DND-41 (cell line): ENCODE data around the gene PKNOX1.

ENCODE experiments used
- EZH2 ChIP-seq: IDR thresholded peaks from 3 replicates; pipeline ENCODE4 v1.6.1; 2012; ENCODE audit warnings: borderline replicate concordance, low read depth, mild to moderate bottlenecking, moderate library complexity, low read length, inconsistent platforms; ENCODE audit not compliant: severe bottlenecking
- TF ChIP-seq, protein P1 (sequence below): IDR thresholded peaks from 2 replicates; pipeline ENCODE4 v1.5.1; 2012; ENCODE audit warnings: borderline replicate concordance, low read length, moderate library complexity, mild to moderate bottlenecking; ENCODE audit not compliant: poor library complexity, severe bottlenecking; ENCODE audit errors: extremely low read depth

DNA sequence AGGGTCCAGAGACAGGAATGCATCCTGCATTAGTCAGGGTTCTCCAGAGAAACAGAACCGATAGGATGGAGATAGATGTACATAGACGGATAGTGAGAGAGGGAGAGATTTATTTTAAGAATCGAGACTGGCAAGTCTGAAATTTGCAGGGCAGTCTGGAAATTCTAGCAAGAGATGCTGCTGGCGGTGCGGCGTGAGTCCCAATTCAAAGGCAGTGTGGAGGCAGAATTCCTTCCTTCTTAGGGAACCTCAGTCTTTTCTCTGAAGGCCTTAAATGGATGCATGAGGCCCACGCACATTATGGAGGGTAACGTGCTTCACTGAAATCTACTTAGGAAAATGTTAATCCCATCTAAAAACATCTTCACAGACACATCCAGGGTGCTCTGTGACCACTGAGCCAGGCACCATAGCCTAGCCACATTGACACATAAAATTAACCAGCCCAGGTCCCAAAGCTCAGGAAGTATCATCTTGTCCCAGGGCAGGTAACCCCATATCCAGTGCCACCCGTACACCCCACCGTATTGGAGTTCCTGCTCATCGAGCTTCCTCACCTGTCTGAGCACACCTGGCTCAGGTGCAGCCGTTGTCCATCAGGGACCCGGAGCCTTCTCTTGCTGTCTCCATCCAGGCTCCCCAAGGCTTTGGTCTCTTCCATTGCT lies 9.7 kb upstream of the PKNOX1 start:
- TF ChIP-seq, protein P1, sequence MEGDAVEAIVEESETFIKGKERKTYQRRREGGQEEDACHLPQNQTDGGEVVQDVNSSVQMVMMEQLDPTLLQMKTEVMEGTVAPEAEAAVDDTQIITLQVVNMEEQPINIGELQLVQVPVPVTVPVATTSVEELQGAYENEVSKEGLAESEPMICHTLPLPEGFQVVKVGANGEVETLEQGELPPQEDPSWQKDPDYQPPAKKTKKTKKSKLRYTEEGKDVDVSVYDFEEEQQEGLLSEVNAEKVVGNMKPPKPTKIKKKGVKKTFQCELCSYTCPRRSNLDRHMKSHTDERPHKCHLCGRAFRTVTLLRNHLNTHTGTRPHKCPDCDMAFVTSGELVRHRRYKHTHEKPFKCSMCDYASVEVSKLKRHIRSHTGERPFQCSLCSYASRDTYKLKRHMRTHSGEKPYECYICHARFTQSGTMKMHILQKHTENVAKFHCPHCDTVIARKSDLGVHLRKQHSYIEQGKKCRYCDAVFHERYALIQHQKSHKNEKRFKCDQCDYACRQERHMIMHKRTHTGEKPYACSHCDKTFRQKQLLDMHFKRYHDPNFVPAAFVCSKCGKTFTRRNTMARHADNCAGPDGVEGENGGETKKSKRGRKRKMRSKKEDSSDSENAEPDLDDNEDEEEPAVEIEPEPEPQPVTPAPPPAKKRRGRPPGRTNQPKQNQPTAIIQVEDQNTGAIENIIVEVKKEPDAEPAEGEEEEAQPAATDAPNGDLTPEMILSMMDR, result no peak
- TF ChIP-seq EZH2, result no peak
